T-helper 2 cell treated with Interferon-gamma antibody and Interleukin-4, amounts not matched to agents 5 μg/mL and 100 μg/mL, for 36 hours (primary cell): ENCODE results near the gene COPS9.

ENCODE experiments used
- DNase-seq: peaks from one replicate; pipeline ENCODE4 v3.0.0; 2021; ENCODE audit warnings: low spot score
- H3K27ac Mint-ChIP-seq: one replicate; pipeline ENCODE4 v1.8.0; 2021; ENCODE audit warnings: mild to moderate bottlenecking, mixed read lengths
- H3K27me3 Mint-ChIP-seq: one replicate; pipeline ENCODE4 v1.8.0; 2021; ENCODE audit warnings: low read depth, mixed read lengths
- H3K36me3 Mint-ChIP-seq: one replicate; pipeline ENCODE4 v1.8.0; 2021; ENCODE audit warnings: low read depth, mixed read lengths
- H3K4me1 Mint-ChIP-seq: one replicate; pipeline ENCODE4 v1.8.0; 2021; ENCODE audit warnings: low read depth, mixed read lengths
- H3K4me3 Mint-ChIP-seq: one replicate; pipeline ENCODE4 v1.8.0; 2022; ENCODE audit warnings: mild to moderate bottlenecking, moderate library complexity, mixed read lengths
- H3K9me3 Mint-ChIP-seq: one replicate; pipeline ENCODE4 v1.8.0; 2021; ENCODE audit warnings: mixed read lengths

The COPS9 gene

GRCh38 chr2:240109386-240109785 lies 26.7 kb downstream of the COPS9 start:
- DNase-seq = no peak
- Mint-ChIP-seq H3K36me3 (no peaks in the 10 kb centered on the region), H3K9me3 (no peaks in the 10 kb centered on the region), H3K4me3 (no peak overlapping the region), H3K27ac (no peak overlapping the region), H3K27me3 (peaks cover 14% of the 10 kb centered on the region), H3K4me1 (no peaks in the 10 kb centered on the region)

DNA sequence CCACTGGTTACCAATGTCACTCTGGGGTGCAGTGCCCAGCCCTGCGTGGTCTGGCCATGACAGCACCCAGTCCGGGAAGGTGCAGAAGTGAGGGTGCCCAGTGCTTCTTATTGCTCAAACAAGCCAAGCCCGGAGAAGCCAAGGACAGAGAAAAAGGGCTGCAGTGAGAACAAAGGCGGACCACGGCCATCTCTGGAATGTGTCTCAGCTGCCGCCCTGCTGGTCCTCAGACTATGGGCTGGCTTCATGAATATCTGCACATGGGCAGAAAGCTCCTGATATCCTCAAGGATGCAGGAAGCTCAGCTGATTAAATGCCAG lies 28.7 kb downstream of the COPS9 start:
- Mint-ChIP-seq H3K4me1 (no peaks in the 10 kb centered on the region), H3K27me3 (peaks cover 3% of the 10 kb centered on the region), H3K9me3 (no peaks in the 10 kb centered on the region), H3K27ac (no peak overlapping the region), H3K4me3 (no peak overlapping the region), H3K36me3 (no peaks in the 10 kb centered on the region)
- DNase-seq = no peak

- Mint-ChIP-seq H3K27me3 (no peaks in the 10 kb centered on the region), H3K36me3 (no peaks in the 10 kb centered on the region), H3K27ac (no peak overlapping the region), H3K4me1 (no peaks in the 10 kb centered on the region), H3K4me3 (no peak overlapping the region), H3K9me3 (no peaks in the 10 kb centered on the region)
- DNase-seq = no peak
These were observed 29.2 kb downstream of the COPS9 start for GRCh38 chr2:240106765-240107476.

DNA sequence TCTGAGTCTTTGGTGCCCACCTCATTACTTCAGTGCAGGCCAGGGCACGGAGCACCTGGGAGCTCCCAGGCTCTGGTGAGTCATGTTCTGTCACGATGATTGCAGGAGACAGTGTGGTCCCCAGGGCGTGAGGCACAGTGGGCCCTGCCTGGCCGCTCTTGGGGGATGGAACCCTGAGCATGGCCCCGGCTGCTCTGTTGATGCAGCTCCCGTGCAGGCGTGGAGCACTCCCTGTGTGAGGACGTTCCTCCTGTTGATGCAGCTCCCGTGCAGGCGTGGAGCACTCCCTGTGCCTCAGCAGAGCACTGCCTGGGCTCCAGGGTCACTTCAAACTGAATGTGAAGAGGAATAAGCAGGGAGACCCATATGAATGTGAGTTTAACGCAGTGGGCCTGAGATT lies 30.1 kb downstream of the COPS9 start:
- Mint-ChIP-seq H3K36me3 (no peaks in the 10 kb centered on the region), H3K4me1 (no peaks in the 10 kb centered on the region), H3K9me3 (no peaks in the 10 kb centered on the region), H3K27me3 (peaks cover 2% of the 10 kb centered on the region), H3K4me3 (no peak overlapping the region), H3K27ac (no peak overlapping the region)
- no peak for DNase-seq

- no peak for DNase-seq
- no peak overlapping the region for H3K27ac Mint-ChIP-seq
- H3K4me3 Mint-ChIP-seq = no peak overlapping the region
- H3K36me3 Mint-ChIP-seq = no peaks in the 10 kb centered on the region
- H3K9me3 Mint-ChIP-seq = no peaks in the 10 kb centered on the region
- H3K4me1 Mint-ChIP-seq = no peaks in the 10 kb centered on the region
- peaks cover 17% of the 10 kb centered on the region for H3K27me3 Mint-ChIP-seq
These were observed 33.0 kb downstream of the COPS9 start for GRCh38 chr2:240103136-240103535.

DNA sequence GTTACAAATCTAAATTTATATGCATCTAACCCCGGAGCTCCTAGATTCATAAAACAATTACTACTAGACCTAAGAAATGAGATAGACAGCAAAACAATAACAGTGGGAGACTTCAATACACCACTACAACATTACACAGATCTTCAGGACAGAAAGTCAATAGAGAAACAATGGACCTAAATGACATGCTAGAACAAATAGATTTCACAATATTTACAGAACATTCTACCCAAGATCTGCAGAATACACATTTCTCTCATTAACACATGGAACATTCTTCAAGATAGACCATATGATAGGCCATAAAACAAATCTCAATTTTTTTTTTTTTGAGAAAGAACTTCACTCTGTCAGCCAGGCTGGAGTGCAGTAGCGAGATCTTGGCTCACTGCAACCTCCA lies 37.8 kb downstream of the COPS9 start:
- DNase-seq = no peak
- Mint-ChIP-seq H3K4me3 (no peak overlapping the region), H3K36me3 (no peaks in the 10 kb centered on the region), H3K9me3 (no peaks in the 10 kb centered on the region), H3K27me3 (peaks cover 56% of the 10 kb centered on the region), H3K27ac (no peak overlapping the region), H3K4me1 (no peaks in the 10 kb centered on the region)

DNA sequence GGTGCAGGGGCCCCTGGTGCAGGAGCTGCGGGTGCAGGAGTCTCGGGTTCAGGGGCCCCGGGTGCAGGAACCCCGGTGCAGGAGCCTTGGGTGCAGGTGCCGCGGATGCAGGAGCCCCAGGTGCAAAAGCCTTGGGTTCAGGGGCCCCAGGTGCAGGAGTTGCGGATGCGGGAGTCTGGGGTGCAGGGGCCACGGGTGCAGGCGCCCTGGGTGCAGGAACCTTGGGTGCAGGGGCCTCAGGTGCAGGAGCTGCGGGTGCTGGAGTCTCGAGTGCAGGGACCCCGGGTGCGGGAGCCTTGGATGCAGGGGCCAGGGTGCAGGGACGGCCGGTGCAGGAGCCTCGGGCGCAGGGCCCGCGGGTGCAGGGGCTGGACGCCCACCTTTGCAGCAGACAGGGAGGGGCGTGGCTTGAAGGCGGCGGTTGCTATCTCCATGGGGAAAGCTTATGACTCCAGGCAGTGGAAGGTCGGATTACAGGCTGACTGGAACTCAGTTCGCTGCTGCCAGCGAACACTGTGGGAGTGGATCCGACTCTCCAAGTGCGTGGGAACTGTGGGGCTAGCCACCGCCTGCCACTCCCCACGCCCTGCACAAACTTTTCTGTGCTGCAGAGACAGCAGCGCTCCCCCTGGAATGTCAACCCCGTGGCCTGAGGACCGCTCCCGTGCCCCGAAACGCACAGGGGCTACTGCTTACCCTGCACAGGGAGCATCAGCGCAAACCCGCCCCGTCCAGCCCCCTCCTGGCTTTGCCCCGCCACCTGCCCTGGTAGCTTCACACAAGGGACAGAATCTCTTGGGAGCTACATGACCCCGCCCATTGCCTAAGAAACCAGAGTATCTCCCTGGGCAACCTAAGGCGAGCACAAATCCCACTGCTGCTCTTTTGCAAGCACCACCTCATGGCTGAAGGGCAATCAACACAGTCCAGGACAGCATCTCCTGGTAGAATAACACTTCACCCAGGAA lies 40.3 kb downstream of the COPS9 start:
- H3K4me1 Mint-ChIP-seq = no peaks in the 10 kb centered on the region
- no peak overlapping the region for H3K4me3 Mint-ChIP-seq
- H3K36me3 Mint-ChIP-seq = no peaks in the 10 kb centered on the region
- DNase-seq = no peak
- H3K27me3 Mint-ChIP-seq = peaks cover 64% of the 10 kb centered on the region
- no peak overlapping the region for H3K27ac Mint-ChIP-seq
- H3K9me3 Mint-ChIP-seq = no peaks in the 10 kb centered on the region

DNA sequence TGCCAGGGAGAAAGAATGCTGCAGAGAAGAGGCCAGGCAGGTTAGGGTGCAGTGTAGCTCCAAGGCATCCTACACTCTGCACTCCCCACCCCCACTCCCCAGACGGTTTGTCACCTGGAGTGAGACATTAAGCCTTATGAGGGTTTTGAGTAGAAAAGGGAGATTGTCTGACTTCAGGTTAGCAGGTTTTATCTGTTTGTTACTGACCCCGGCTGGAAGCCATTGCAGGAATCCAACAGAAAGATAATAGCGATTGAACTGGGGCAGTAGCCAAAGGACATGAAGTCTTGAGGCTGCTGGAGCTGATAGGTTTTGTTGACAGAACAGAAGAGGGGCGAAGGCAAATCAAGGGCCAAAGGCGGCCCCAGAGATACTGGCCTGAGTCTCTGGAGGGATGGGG lies 46.8 kb downstream of the COPS9 start:
- no peaks in the 10 kb centered on the region for H3K4me1 Mint-ChIP-seq
- peaks cover 15% of the 10 kb centered on the region for H3K9me3 Mint-ChIP-seq
- no peaks in the 10 kb centered on the region for H3K36me3 Mint-ChIP-seq
- no peak overlapping the region for H3K4me3 Mint-ChIP-seq
- no peak for DNase-seq
- no peak overlapping the region for H3K27ac Mint-ChIP-seq
- H3K27me3 Mint-ChIP-seq = peaks cover 21% of the 10 kb centered on the region

DNA sequence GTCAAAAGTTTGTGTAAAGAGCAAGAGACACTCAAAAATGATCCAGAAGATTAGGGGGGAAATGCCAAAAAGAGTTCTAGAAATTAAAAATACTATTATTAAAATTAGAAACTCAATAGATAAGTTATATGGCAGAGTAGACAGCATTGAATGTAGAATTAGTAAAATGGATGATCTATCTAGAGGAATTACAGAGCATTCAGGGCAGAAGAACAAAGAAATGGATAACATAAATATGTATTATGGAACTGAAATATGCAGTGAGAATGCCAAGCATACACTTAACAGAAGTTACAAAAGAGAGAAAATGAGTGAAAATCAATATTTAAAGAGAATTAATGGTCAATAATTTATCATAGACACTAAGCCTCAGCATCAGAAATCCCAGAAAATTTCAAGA lies 49.5 kb downstream of the COPS9 start:
- H3K27me3 Mint-ChIP-seq = peaks cover 11% of the 10 kb centered on the region
- H3K4me3 Mint-ChIP-seq = no peak overlapping the region
- no peak for DNase-seq
- H3K9me3 Mint-ChIP-seq = peaks cover 15% of the 10 kb centered on the region
- no peaks in the 10 kb centered on the region for H3K4me1 Mint-ChIP-seq
- H3K36me3 Mint-ChIP-seq = no peaks in the 10 kb centered on the region
- no peak overlapping the region for H3K27ac Mint-ChIP-seq
